Measurements from ENCODE around the gene TIMP1.

DNA sequence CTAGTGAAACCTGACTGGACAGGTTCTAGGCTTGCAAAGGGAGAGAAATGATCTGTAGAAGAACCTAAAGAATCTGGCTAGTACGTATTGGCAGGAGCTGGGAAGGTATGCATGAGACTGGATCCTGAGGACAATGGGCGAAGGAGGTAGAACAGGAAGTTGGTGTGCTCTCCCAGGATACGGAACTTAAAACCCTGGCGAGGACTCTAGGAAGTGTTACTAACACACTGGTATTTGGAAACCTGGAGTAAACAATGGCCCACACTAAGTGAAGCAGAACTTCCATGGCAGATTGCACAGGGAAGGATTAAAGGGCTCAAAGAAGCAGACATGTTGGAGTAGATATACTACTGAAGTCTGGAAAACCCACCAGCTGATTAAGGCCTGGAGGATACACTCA is 28.3 kb downstream of the TIMP1 start:
- no peak for TF ChIP-seq POLR2A (IDR thresholded peaks at IDR 0.05)
- TF ChIP-seq, protein P1, sequence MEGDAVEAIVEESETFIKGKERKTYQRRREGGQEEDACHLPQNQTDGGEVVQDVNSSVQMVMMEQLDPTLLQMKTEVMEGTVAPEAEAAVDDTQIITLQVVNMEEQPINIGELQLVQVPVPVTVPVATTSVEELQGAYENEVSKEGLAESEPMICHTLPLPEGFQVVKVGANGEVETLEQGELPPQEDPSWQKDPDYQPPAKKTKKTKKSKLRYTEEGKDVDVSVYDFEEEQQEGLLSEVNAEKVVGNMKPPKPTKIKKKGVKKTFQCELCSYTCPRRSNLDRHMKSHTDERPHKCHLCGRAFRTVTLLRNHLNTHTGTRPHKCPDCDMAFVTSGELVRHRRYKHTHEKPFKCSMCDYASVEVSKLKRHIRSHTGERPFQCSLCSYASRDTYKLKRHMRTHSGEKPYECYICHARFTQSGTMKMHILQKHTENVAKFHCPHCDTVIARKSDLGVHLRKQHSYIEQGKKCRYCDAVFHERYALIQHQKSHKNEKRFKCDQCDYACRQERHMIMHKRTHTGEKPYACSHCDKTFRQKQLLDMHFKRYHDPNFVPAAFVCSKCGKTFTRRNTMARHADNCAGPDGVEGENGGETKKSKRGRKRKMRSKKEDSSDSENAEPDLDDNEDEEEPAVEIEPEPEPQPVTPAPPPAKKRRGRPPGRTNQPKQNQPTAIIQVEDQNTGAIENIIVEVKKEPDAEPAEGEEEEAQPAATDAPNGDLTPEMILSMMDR (IDR thresholded peaks at IDR 0.05) = no peak

Data from testis (tissue), 2 donors.